Measurements from ENCODE around the gene PPP4R4. TPM values are rescaled to one million over a fixed set of nuclear protein-coding genes. Genes with fewer than 3 reads are reported as not detected.

PPP4R4 gene
- total and polyA plus RNA-seq, 7 experiments from 2014 or later = 0.06 to 2.4 (median 1.7) TPM

GRCh38 chr14:94162466-94162865 is 11.7 kb upstream of the PPP4R4 start:
- intact Hi-C loops (cut with micrococcal nuclease) = loop anchor here in 1 of 2 donors (2.0 kb wide), 1 partner anchor 14 kb away; no protein-coding TSS in a partner anchor
- H3K36me3 Mint-ChIP-seq = no peaks in the 10 kb centered on the region
- Histone ChIP-seq H3K36me3 (ENCODE audit: control insufficient read depth in 2 of 3, insufficient read depth in 3 of 3, low read length in 3 of 3) (no peaks in the 10 kb centered on the region), H3K9me3 (ENCODE audit: control insufficient read depth in 2 of 3, low read length in 3 of 3) (no peaks in the 10 kb centered on the region), H3K27ac (ENCODE audit: low read depth, low read length) (no peak overlapping the region), H3K4me1 (ENCODE audit: control insufficient read depth in 2 of 2, insufficient read depth in 2 of 2, low read length in 2 of 2) (peaks cover 12 to 46% of the 10 kb centered on the region in 2 donors), H3K27me3 (ENCODE audit: control insufficient read depth in 2 of 2, insufficient read depth in 2 of 2, low read length in 2 of 2) (no peaks in the 10 kb centered on the region), H3K4me3 (ENCODE audit: low read length) (no peak overlapping the region)
- peaks cover 24 to 69% (median 58%) of the 10 kb centered on the region in 7 donors for H3K4me1 Mint-ChIP-seq
- peak overlapping the region in 3 of 10 donors; percentile 9 to 32 (median 12) for H3K4me3 Mint-ChIP-seq
- DNase-seq (no peak), ATAC-seq (no peak)
- ChIA-PET CTCF (interaction anchor here (0.6 to 1.4 kb wide), 3 partner anchors 18 to 984 kb away, joined by 3 read pairs; no protein-coding TSS in a partner anchor), POLR2A (interaction anchor here (1.0 to 1.3 kb wide), 3 partner anchors 13 to 26 kb away, joined by 3 to 4 read pairs (median 3); no protein-coding TSS in a partner anchor)
- peak overlapping the region in 6 of 9 donors; percentile 66 to 83 (median 72) for H3K27ac Mint-ChIP-seq
- H3K27me3 Mint-ChIP-seq = no peaks in the 10 kb centered on the region
- no peaks in the 10 kb centered on the region for H3K9me3 Mint-ChIP-seq

GRCh38 chr14:94163796-94164195 is 10.3 kb upstream of the PPP4R4 start:
- Histone ChIP-seq H3K27me3 (ENCODE audit: control insufficient read depth in 2 of 2, insufficient read depth in 2 of 2, low read length in 2 of 2) (no peaks in the 10 kb centered on the region), H3K27ac (ENCODE audit: low read depth, low read length) (no peak overlapping the region), H3K4me3 (ENCODE audit: low read length) (no peak overlapping the region), H3K9me3 (ENCODE audit: control insufficient read depth in 2 of 3, low read length in 3 of 3) (no peaks in the 10 kb centered on the region), H3K4me1 (ENCODE audit: control insufficient read depth in 2 of 2, insufficient read depth in 2 of 2, low read length in 2 of 2) (peaks cover under 1 to 33% of the 10 kb centered on the region in 2 donors), H3K36me3 (ENCODE audit: control insufficient read depth in 2 of 3, insufficient read depth in 3 of 3, low read length in 3 of 3) (no peaks in the 10 kb centered on the region)
- no peaks in the 10 kb centered on the region for H3K36me3 Mint-ChIP-seq
- H3K27ac Mint-ChIP-seq = peak overlapping the region in 4 of 9 donors; percentile 11 to 83 (median 43)
- no peak overlapping the region for H3K4me3 Mint-ChIP-seq
- intact Hi-C loops (cut with micrococcal nuclease) = loop anchor here in 1 of 2 donors (1.0 to 2.0 kb wide), 2 partner anchors 10 to 15 kb away; no protein-coding TSS in a partner anchor
- H3K4me1 Mint-ChIP-seq = peaks cover 14 to 56% (median 45%) of the 10 kb centered on the region in 7 donors
- no peaks in the 10 kb centered on the region for H3K9me3 Mint-ChIP-seq
- POLR2A ChIA-PET = interaction anchor here (0.6 to 1.3 kb wide), 2 partner anchors 11 to 1059 kb away, joined by 3 to 4 read pairs; no protein-coding TSS in a partner anchor
- DNase-seq (peak in 1 of 9 donors; percentile 24), ATAC-seq (peak; percentile 50)
- CTCF ChIA-PET = interaction anchor here (1.2 to 1.5 kb wide), 3 partner anchors 17 to 27 kb away, joined by 3 to 8 read pairs (median 4); no protein-coding TSS in a partner anchor
- no peaks in the 10 kb centered on the region for H3K27me3 Mint-ChIP-seq

GRCh38 chr14:94164685-94165431 is 9.3 kb upstream of the PPP4R4 start:
- Histone ChIP-seq H3K27ac (ENCODE audit: low read depth, low read length) (no peak overlapping the region), H3K36me3 (ENCODE audit: control insufficient read depth in 2 of 3, insufficient read depth in 3 of 3, low read length in 3 of 3) (no peaks in the 10 kb centered on the region), H3K4me1 (ENCODE audit: control insufficient read depth in 2 of 2, insufficient read depth in 2 of 2, low read length in 2 of 2) (peaks cover 0 to 31% of the 10 kb centered on the region in 2 donors), H3K27me3 (ENCODE audit: control insufficient read depth in 2 of 2, insufficient read depth in 2 of 2, low read length in 2 of 2) (no peaks in the 10 kb centered on the region), H3K4me3 (ENCODE audit: low read length) (no peak overlapping the region), H3K9me3 (ENCODE audit: control insufficient read depth in 2 of 3, low read length in 3 of 3) (no peaks in the 10 kb centered on the region)
- Mint-ChIP-seq H3K4me1 (peaks cover 9 to 48% (median 39%) of the 10 kb centered on the region in 7 donors), H3K27me3 (peaks cover 0 to 2% (median 0%) of the 10 kb centered on the region in 5 donors), H3K36me3 (no peaks in the 10 kb centered on the region), H3K27ac (peak overlapping the region in 1 of 9 donors; percentile 65), H3K4me3 (no peak overlapping the region), H3K9me3 (no peaks in the 10 kb centered on the region)
- ChIA-PET POLR2A (no interaction called here), CTCF (no interaction called here)
- DNase-seq (peak in 1 of 9 donors; percentile 47), ATAC-seq (no peak)
- intact Hi-C loops (cut with micrococcal nuclease) = no loop called here

GRCh38 chr14:94165744-94166143 is 8.4 kb upstream of the PPP4R4 start:
- Histone ChIP-seq H3K27me3 (ENCODE audit: control insufficient read depth in 2 of 2, insufficient read depth in 2 of 2, low read length in 2 of 2) (no peaks in the 10 kb centered on the region), H3K27ac (ENCODE audit: low read depth, low read length) (no peak overlapping the region), H3K4me1 (ENCODE audit: control insufficient read depth in 2 of 2, insufficient read depth in 2 of 2, low read length in 2 of 2) (peaks cover 0 to 27% of the 10 kb centered on the region in 2 donors), H3K4me3 (ENCODE audit: low read length) (no peak overlapping the region), H3K9me3 (ENCODE audit: control insufficient read depth in 2 of 3, low read length in 3 of 3) (no peaks in the 10 kb centered on the region), H3K36me3 (ENCODE audit: control insufficient read depth in 2 of 3, insufficient read depth in 3 of 3, low read length in 3 of 3) (no peaks in the 10 kb centered on the region)
- Mint-ChIP-seq H3K9me3 (no peaks in the 10 kb centered on the region), H3K27me3 (peaks cover 0 to 6% (median 0%) of the 10 kb centered on the region in 5 donors), H3K27ac (peak overlapping the region in 1 of 9 donors; percentile 42), H3K36me3 (no peaks in the 10 kb centered on the region), H3K4me3 (no peak overlapping the region), H3K4me1 (peaks cover 10 to 39% (median 31%) of the 10 kb centered on the region in 7 donors)
- intact Hi-C loops (cut with micrococcal nuclease) = no loop called here
- CTCF ChIA-PET = no interaction called here
- DNase-seq (no peak), ATAC-seq (no peak)
- POLR2A ChIA-PET = no interaction called here

- ATAC-seq (no peak), DNase-seq (no peak)
- H3K36me3 ChIP-seq (ENCODE audit: control insufficient read depth in 2 of 3, insufficient read depth in 3 of 3, low read length in 3 of 3) = no peaks in the 10 kb centered on the region
- H3K4me3 ChIP-seq (ENCODE audit: low read length) = no peak overlapping the region
- CTCF ChIA-PET = interaction anchor here (0.6 to 1.8 kb wide), 3 partner anchors 8 to 232 kb away, joined by 3 to 6 read pairs (median 5); no protein-coding TSS in a partner anchor
- H3K27me3 Mint-ChIP-seq = peaks cover 0 to 36% (median under 1%) of the 10 kb centered on the region in 5 donors
- POLR2A ChIA-PET = interaction anchor here (0.8 to 2.5 kb wide), 3 partner anchors 9 to 13 kb away, joined by 3 to 13 read pairs (median 5); no protein-coding TSS in a partner anchor
- no peaks in the 10 kb centered on the region for H3K9me3 ChIP-seq (ENCODE audit: control insufficient read depth in 2 of 3, low read length in 3 of 3)
- H3K4me1 Mint-ChIP-seq = peaks cover under 1 to 12% (median 9%) of the 10 kb centered on the region in 7 donors
- intact Hi-C loops (cut with micrococcal nuclease) = loop anchor here in 1 of 2 donors (5.0 kb wide), 2 partner anchors 213 to 963 kb away; partner anchors contain the start of genes GON7 and UBR7
- no peaks in the 10 kb centered on the region for H3K27me3 ChIP-seq (ENCODE audit: control insufficient read depth in 2 of 2, insufficient read depth in 2 of 2, low read length in 2 of 2)
- peaks cover 0 to 8% of the 10 kb centered on the region in 2 donors for H3K4me1 ChIP-seq (ENCODE audit: control insufficient read depth in 2 of 2, insufficient read depth in 2 of 2, low read length in 2 of 2)
- no peak overlapping the region for H3K27ac Mint-ChIP-seq
- H3K4me3 Mint-ChIP-seq = no peak overlapping the region
- H3K9me3 Mint-ChIP-seq = no peaks in the 10 kb centered on the region
- H3K36me3 Mint-ChIP-seq = no peaks in the 10 kb centered on the region
- H3K27ac ChIP-seq (ENCODE audit: low read depth, low read length) = no peak overlapping the region
These were observed 4.0 kb upstream of the PPP4R4 start for GRCh38 chr14:94170136-94170535.

- H3K4me1 ChIP-seq (ENCODE audit: control insufficient read depth in 2 of 2, insufficient read depth in 2 of 2, low read length in 2 of 2) = peaks cover 0 to 16% of the 10 kb centered on the region in 2 donors
- no peaks in the 10 kb centered on the region for H3K27me3 ChIP-seq (ENCODE audit: control insufficient read depth in 2 of 2, insufficient read depth in 2 of 2, low read length in 2 of 2)
- H3K27ac ChIP-seq (ENCODE audit: low read depth, low read length) = no peak overlapping the region
- intact Hi-C loops (cut with micrococcal nuclease) = loop anchor here in 1 of 2 donors (5.0 kb wide), 2 partner anchors 214 to 964 kb away; partner anchors contain the start of genes GON7 and UBR7
- no peak overlapping the region for H3K27ac Mint-ChIP-seq
- no peaks in the 10 kb centered on the region for H3K36me3 Mint-ChIP-seq
- ChIA-PET CTCF (interaction anchor here (1.8 kb wide), 2 partner anchors 9 to 11 kb away, joined by 4 to 5 read pairs; no protein-coding TSS in a partner anchor), POLR2A (interaction anchor here (0.6 to 2.5 kb wide), 3 partner anchors 9 to 14 kb away, joined by 5 to 13 read pairs (median 6); no protein-coding TSS in a partner anchor)
- peaks cover 10 to 23% (median 19%) of the 10 kb centered on the region in 7 donors for H3K4me1 Mint-ChIP-seq
- no peaks in the 10 kb centered on the region for H3K36me3 ChIP-seq (ENCODE audit: control insufficient read depth in 2 of 3, insufficient read depth in 3 of 3, low read length in 3 of 3)
- no peak overlapping the region for H3K4me3 Mint-ChIP-seq
- H3K27me3 Mint-ChIP-seq = peaks cover 0 to 47% (median 5%) of the 10 kb centered on the region in 5 donors
- DNase-seq (no peak), ATAC-seq (no peak)
- no peaks in the 10 kb centered on the region for H3K9me3 ChIP-seq (ENCODE audit: control insufficient read depth in 2 of 3, low read length in 3 of 3)
- H3K9me3 Mint-ChIP-seq = no peaks in the 10 kb centered on the region
- no peak overlapping the region for H3K4me3 ChIP-seq (ENCODE audit: low read length)
These were observed 2.9 kb upstream of the PPP4R4 start for GRCh38 chr14:94171208-94171607.
